HCT116 (cell line): ENCODE data around the gene AFAP1L2. TPM values are rescaled to one million over a fixed set of nuclear protein-coding genes. Genes with fewer than 3 reads are reported as not detected.

Source experiments
- ATAC-seq: fragments of 200-7000 bp; cut with Tn5 transposase; 2 replicates; pipeline ENCODE4 v1.9.1; 2020; ENCODE audit warnings: mild to moderate bottlenecking, moderate library complexity
- BruUV-seq: library from RNA; stranded (reverse); fragments of 400-500 nt; replicated peaks from 2 replicates; lab custom pipeline; 2021; lab: Mats Ljungman, UMichigan
- CTCF ChIA-PET: fragments of 300-600 bp; sonication (Branson Sonifier 250); formaldehyde crosslinking; loops from one replicate; lab custom pipeline; 2021; ENCODE audit warnings: antibody characterized with exemption; lab: Charles Lee
- POLR2A ChIA-PET: fragments of 300-600, 350-600 bp; sonication (Branson Sonifier 250); formaldehyde crosslinking; loops from one replicate; lab custom pipeline; 2021; ENCODE audit warnings: antibody characterized with exemption; lab: Charles Lee
- RAD21 ChIA-PET, 2 experiments: fragments of 300-600 bp; sonication (Branson Sonifier 250); formaldehyde crosslinking; loops; one replicate each; lab custom pipeline; 2023; ENCODE audit warnings: low total read pairs in 2 of 2; ENCODE audit not compliant: uncharacterized antibody in 2 of 2, unreplicated experiment in 2 of 2, low non-redundant PET in 1 of 2; lab: Charles Lee
- DNase-seq: peaks from one replicate; pipeline ENCODE4 v3.0.0-alpha.2; 2010; ENCODE audit warnings: low read depth, low spot score
- H2AFZ ChIP-seq: fragments of 200-600 bp; shearing (Covaris generic), sonication (generic); 2 replicates; pipeline ENCODE4 v1.6.1; 2017; ENCODE audit warnings: low read depth, mixed run types, mixed read lengths, antibody characterized with exemption, low read length; ENCODE audit not compliant: poor library complexity, severe bottlenecking
- H3K27ac ChIP-seq: 2 replicates; pipeline ENCODE4 v1.5.1; 2012; ENCODE audit warnings: low read depth, low read length
- H3K27me3 ChIP-seq: fragments of 200-600 bp; sonication (generic); 2 replicates; pipeline ENCODE4 v1.6.1; 2016; ENCODE audit warnings: mixed run types, low read length, mixed read lengths; ENCODE audit not compliant: insufficient read depth
- H3K36me3 ChIP-seq, 2 experiments: fragments of 200-500 bp in 1 of 2; fragments of 200-600 bp in 1 of 2; sonication (Bioruptor generic) in 1 of 2; sonication (generic) in 1 of 2; 2 replicates each; pipeline versions ENCODE4 v1.5.1 to v1.6.1; 2014 to 2016; ENCODE audit warnings: low read length in 2 of 2, inconsistent platforms in 1 of 2, mixed read lengths in 1 of 2, mixed run types in 1 of 2; ENCODE audit not compliant: insufficient read depth in 2 of 2, control insufficient read depth in 1 of 2
- H3K4me1 ChIP-seq, 2 experiments: fragments of 200-600 bp in 1 of 2; sonication (generic) in 1 of 2; 2 replicates each; pipeline versions ENCODE4 v1.5.1 to v1.6.1; 2012 to 2017; ENCODE audit warnings: low read length in 2 of 2, inconsistent platforms in 1 of 2, mild to moderate bottlenecking in 1 of 2, mixed read lengths in 1 of 2, mixed run types in 1 of 2, moderate library complexity in 1 of 2; ENCODE audit not compliant: insufficient read depth in 2 of 2, control insufficient read depth in 1 of 2
- H3K4me2 ChIP-seq: fragments of 200-600 bp; sonication (generic); 2 replicates; pipeline ENCODE4 v1.6.1; 2017; ENCODE audit warnings: mixed run types, low read length, mixed read lengths
- H3K4me3 ChIP-seq, 2 experiments: fragments of 200-600 bp in 1 of 2; sonication (generic) in 1 of 2; replicated peaks in 1 of 2; 2 replicates each; pipeline ENCODE4 v1.5.1; 2011 to 2016; ENCODE audit warnings: low read length in 2 of 2, control low read depth in 1 of 2, low read depth in 1 of 2, mild to moderate bottlenecking in 1 of 2, mixed read lengths in 1 of 2, mixed run types in 1 of 2
- H3K79me2 ChIP-seq: fragments of 200-600 bp; sonication (generic); 2 replicates; pipeline ENCODE4 v1.6.1; 2017; ENCODE audit warnings: mild to moderate bottlenecking, mixed run types, low read length, moderate library complexity, mixed read lengths; ENCODE audit not compliant: insufficient read depth
- H3K9ac ChIP-seq: fragments of 200-600 bp; sonication (generic); 2 replicates; pipeline ENCODE4 v1.6.1; 2016; ENCODE audit warnings: low read length, mixed read lengths
- H3K9me2 ChIP-seq: fragments of 200-600 bp; sonication (generic), shearing (Covaris generic); 2 replicates; pipeline ENCODE4 v1.6.1; 2017; ENCODE audit warnings: mixed run types, mild to moderate bottlenecking, moderate library complexity; ENCODE audit not compliant: insufficient read depth
- H3K9me3 ChIP-seq, 2 experiments: fragments of 200-500 bp in 1 of 2; fragments of 200-600 bp in 1 of 2; sonication (Bioruptor generic) in 1 of 2; sonication (generic) in 1 of 2; 2 replicates each; pipeline ENCODE4 v1.6.1; 2014 to 2017; ENCODE audit warnings: low read length in 2 of 2, mixed read lengths in 2 of 2, inconsistent platforms in 1 of 2, low read depth in 1 of 2, mild to moderate bottlenecking in 1 of 2, mixed run types in 1 of 2, moderate library complexity in 1 of 2; ENCODE audit not compliant: control insufficient read depth in 1 of 2, insufficient read depth in 1 of 2
- H4K20me1 ChIP-seq: fragments of 200-600 bp; sonication (generic), shearing (Covaris generic); 2 replicates; pipeline ENCODE4 v1.6.1; 2017; ENCODE audit warnings: mixed run types, mild to moderate bottlenecking, moderate library complexity; ENCODE audit not compliant: insufficient read depth
- CTCF ChIP-seq, 3 experiments: fragments of 200-600 bp in 1 of 3; sonication (generic) in 1 of 3; IDR thresholded peaks in 2 of 3; conservative IDR thresholded peaks in 1 of 3; 2 replicates each; pipeline ENCODE4 v1.5.1; 2012 to 2017; ENCODE audit warnings: low read depth in 2 of 3, low read length in 2 of 3, antibody characterized with exemption in 1 of 3, borderline replicate concordance in 1 of 3, control low read depth in 1 of 3, mild to moderate bottlenecking in 1 of 3, mixed read lengths in 1 of 3, mixed run types in 1 of 3, moderate library complexity in 1 of 3; ENCODE audit not compliant: insufficient read depth in 1 of 3
- MAX ChIP-seq: IDR thresholded peaks from 2 replicates; pipeline ENCODE4 v1.6.1; 2012
- RAD21 ChIP-seq: IDR thresholded peaks from 2 replicates; pipeline ENCODE4 v1.6.1; 2012; ENCODE audit warnings: low read depth, mild to moderate bottlenecking
- SRF ChIP-seq: IDR thresholded peaks from 2 replicates; pipeline ENCODE4 v1.6.1; 2012; ENCODE audit warnings: low read depth
- ZBTB33 ChIP-seq: IDR thresholded peaks from 2 replicates; pipeline ENCODE4 v1.6.1; 2011; ENCODE audit warnings: mild to moderate bottlenecking, low read length, moderate library complexity; ENCODE audit not compliant: insufficient replicate concordance; ENCODE audit errors: extremely low read depth
- intact Hi-C: fragments of 100-400 bp; cut with micrococcal nuclease; formaldehyde crosslinking; loops from 2 replicates; pipeline ENCODE4 v1.10.0; 2022
- total RNA-seq: library from RNA; stranded (reverse); gene quantifications from one replicate; pipeline ENCODE4 v1.2.1, GENCODE V29; 2021; ENCODE audit not compliant: unreplicated experiment

Gene AFAP1L2
- total RNA-seq, 1 experiment from 2014 or later = 0.93 TPM

GRCh38 chr10:114281461-114281860 lies 122.8 kb downstream of the AFAP1L2 start:
- ATAC-seq = peak; percentile 43
- intact Hi-C loops = no loop called here
- DNase-seq = no peak
- Histone ChIP-seq H3K9me2 (no peaks in the 10 kb centered on the region), H3K27ac (no peak overlapping the region), H3K36me3 (no peaks in the 10 kb centered on the region), H3K9ac (no peak overlapping the region), H3K9me3 (no peaks in the 10 kb centered on the region), H3K79me2 (no peaks in the 10 kb centered on the region), H3K4me2 (no peak overlapping the region), H3K4me1 (no peaks in the 10 kb centered on the region), H3K27me3 (no peaks in the 10 kb centered on the region), H3K4me3 (no peak overlapping the region), H2AFZ (no peak overlapping the region), H4K20me1 (no peaks in the 10 kb centered on the region)
- BruUV-seq = no TSS peak
- ChIA-PET CTCF (interaction anchor here (1.0 kb wide), 1 partner anchor 23 kb away, joined by 5 read pairs; no protein-coding TSS in a partner anchor), POLR2A (no interaction called here), RAD21 (no interaction called here)
- TF ChIP-seq RAD21 (0 out of 2 replicates have a peak, but pooled peaks have one; percentile 9), CTCF (IDR thresholded peaks at IDR 0.05 in 2 of 3, conservative IDR thresholded peaks at IDR 0.05 in 1 of 3; ENCODE audit: borderline replicate concordance in 1 of 3, insufficient read depth in 1 of 3, low read depth in 2 of 3, low read length in 2 of 3) (0 out of 6 replicates have a peak, but pooled peaks of 1 of the 3 experiments have one; percentile 7), ZBTB33 (no peak)

- H3K9ac ChIP-seq = no peak overlapping the region
- no peaks in the 10 kb centered on the region for H3K36me3 ChIP-seq
- H3K27me3 ChIP-seq = no peaks in the 10 kb centered on the region
- no peaks in the 10 kb centered on the region for H3K79me2 ChIP-seq
- DNase-seq = no peak
- no peaks in the 10 kb centered on the region for H3K9me2 ChIP-seq
- intact Hi-C loops = no loop called here
- no peaks in the 10 kb centered on the region for H4K20me1 ChIP-seq
- no peak for ATAC-seq
- no peak overlapping the region for H3K4me2 ChIP-seq
- H3K27ac ChIP-seq = no peak overlapping the region
- H3K4me3 ChIP-seq = no peak overlapping the region
- RAD21 ChIA-PET = no interaction called here
- H3K4me1 ChIP-seq = no peaks in the 10 kb centered on the region
- no TSS peak for BruUV-seq
- POLR2A ChIA-PET = no interaction called here
- H2AFZ ChIP-seq = no peak overlapping the region
- CTCF ChIA-PET = interaction anchor here (1.0 kb wide), 1 partner anchor 23 kb away, joined by 5 read pairs; no protein-coding TSS in a partner anchor
- TF ChIP-seq MAX = no peak
- TF ChIP-seq SRF = no peak
- no peaks in the 10 kb centered on the region for H3K9me3 ChIP-seq
Observed at GRCh38 chr10:114281006-114281405, 123.3 kb downstream of the AFAP1L2 start.
